Upper lobe of left lung (tissue), 4 donors: ENCODE measurements around the gene LGALS14.

Experiments
- CTCF ChIP-seq, 6 experiments: fragments of 450-650 bp in 4 of 6; fragments of 200-600 bp in 2 of 6; sonication (generic) in 2 of 6; IDR thresholded peaks; one replicate each; pipeline ENCODE4 v1.5.1; 2016 to 2019; ENCODE audit warnings: antibody characterized with exemption in 6 of 6
- POLR2A ChIP-seq, 4 donors: fragments of 450-650 bp; IDR thresholded peaks; one replicate each; pipeline ENCODE4 v1.5.1; 2016 to 2017; ENCODE audit warnings: antibody characterized with exemption in 4 of 4, mild to moderate bottlenecking in 2 of 4

DNA sequence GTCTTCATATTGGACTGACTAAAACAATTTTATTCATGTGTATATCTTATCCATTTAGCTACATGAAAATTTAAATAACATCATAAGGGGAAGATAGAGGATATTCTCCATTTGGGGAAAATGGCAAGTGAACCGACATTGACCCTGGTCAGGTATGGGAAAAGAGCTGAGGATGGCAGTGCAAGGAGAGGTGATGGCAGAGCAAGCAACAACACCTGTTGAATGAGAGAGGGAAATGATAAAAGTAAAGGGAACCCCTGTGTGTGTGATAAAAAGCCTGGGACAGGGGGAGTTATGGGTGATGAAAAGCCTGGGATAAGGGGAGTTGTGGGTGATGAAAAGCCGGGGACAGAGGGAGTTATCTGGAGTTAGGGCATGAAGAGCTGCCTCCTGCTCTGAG is 29.6 kb downstream of the LGALS14 start:
- TF ChIP-seq POLR2A (IDR thresholded peaks at IDR 0.05) (no peak), CTCF (IDR thresholded peaks at IDR 0.05) (no peak)
